Prostate gland (tissue), 2 donors: ENCODE results near the gene SLC35D1.

ENCODE experiments used
- POLR2A ChIP-seq: fragments of 450-650 bp; IDR thresholded peaks from one replicate; pipeline ENCODE4 v1.6.1; 2016; ENCODE audit warnings: antibody characterized with exemption, mild to moderate bottlenecking
- TF ChIP-seq, protein P1 (sequence below), 4 experiments: fragments of 200-600 bp in 2 of 4; fragments of 450-650 bp in 2 of 4; sonication (generic) in 2 of 4; IDR thresholded peaks; 1 replicate in 3 of 4; 2 replicates in 1 of 4; pipeline ENCODE4 v1.5.1; 2016 to 2019; ENCODE audit warnings: antibody characterized with exemption in 4 of 4, mild to moderate bottlenecking in 2 of 4, moderate library complexity in 2 of 4

DNA sequence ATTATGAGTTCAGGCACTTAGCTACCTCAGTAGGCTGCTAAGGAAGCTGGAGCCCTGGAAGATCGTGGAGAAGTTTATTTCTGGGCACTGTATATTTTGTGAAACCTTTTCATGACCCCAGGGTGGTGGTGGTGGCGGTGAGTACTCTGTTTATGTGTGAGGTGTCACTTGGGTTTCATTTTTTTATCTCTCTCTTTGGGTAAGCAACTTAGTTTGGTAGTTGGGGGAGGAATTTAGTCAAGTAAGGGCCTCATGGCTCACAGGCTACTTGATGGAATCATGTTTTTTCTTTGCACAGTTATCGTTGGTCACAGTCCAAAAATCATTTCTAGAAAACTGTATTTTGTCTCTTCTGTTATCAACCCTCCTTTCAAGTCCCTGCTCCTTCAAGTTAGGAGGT is 46.9 kb upstream of the SLC35D1 start:
- TF ChIP-seq, protein P1, sequence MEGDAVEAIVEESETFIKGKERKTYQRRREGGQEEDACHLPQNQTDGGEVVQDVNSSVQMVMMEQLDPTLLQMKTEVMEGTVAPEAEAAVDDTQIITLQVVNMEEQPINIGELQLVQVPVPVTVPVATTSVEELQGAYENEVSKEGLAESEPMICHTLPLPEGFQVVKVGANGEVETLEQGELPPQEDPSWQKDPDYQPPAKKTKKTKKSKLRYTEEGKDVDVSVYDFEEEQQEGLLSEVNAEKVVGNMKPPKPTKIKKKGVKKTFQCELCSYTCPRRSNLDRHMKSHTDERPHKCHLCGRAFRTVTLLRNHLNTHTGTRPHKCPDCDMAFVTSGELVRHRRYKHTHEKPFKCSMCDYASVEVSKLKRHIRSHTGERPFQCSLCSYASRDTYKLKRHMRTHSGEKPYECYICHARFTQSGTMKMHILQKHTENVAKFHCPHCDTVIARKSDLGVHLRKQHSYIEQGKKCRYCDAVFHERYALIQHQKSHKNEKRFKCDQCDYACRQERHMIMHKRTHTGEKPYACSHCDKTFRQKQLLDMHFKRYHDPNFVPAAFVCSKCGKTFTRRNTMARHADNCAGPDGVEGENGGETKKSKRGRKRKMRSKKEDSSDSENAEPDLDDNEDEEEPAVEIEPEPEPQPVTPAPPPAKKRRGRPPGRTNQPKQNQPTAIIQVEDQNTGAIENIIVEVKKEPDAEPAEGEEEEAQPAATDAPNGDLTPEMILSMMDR (IDR thresholded peaks at IDR 0.05), result no peak
- TF ChIP-seq POLR2A, result no peak
